Fibroblast of lung (primary cell): ENCODE measurements around the gene ADCK1. TPM values are rescaled to one million over a fixed set of nuclear protein-coding genes. Genes with fewer than 3 reads are reported as not detected.

ENCODE experiments used
- DNase-seq, 2 donors: peaks; one replicate each; pipeline versions ENCODE4 v3.0.0 to v3.0.0-alpha.2; 2010; ENCODE audit warnings: low read depth in 2 of 2
- H2AFZ ChIP-seq: 2 replicates; pipeline ENCODE4 v1.5.1; 2012; ENCODE audit warnings: low read length, control low read depth, inconsistent platforms
- H3K27ac ChIP-seq: 2 replicates; pipeline ENCODE4 v1.5.1; 2011; ENCODE audit warnings: low read length, control low read depth; ENCODE audit not compliant: insufficient read depth
- H3K27me3 ChIP-seq: 2 replicates; pipeline ENCODE4 v1.5.1; 2011; ENCODE audit warnings: mild to moderate bottlenecking, low read length; ENCODE audit not compliant: control insufficient read depth, insufficient read depth
- H3K36me3 ChIP-seq: 2 replicates; pipeline ENCODE4 v1.5.1; 2011; ENCODE audit warnings: low read length; ENCODE audit not compliant: control insufficient read depth, insufficient read depth
- H3K4me1 ChIP-seq: 2 replicates; pipeline ENCODE4 v1.5.1; 2011; ENCODE audit warnings: low read length; ENCODE audit not compliant: control insufficient read depth, insufficient read depth; ENCODE audit errors: extremely low read depth
- H3K4me2 ChIP-seq: 2 replicates; pipeline ENCODE4 v1.5.1; 2011; ENCODE audit warnings: low read length, control low read depth; ENCODE audit not compliant: insufficient read depth; ENCODE audit errors: extremely low read depth
- H3K4me3 ChIP-seq, 4 experiments: fragments of 200-600 bp in 1 of 4; sonication (generic) in 1 of 4; replicated peaks in 1 of 4; 2 replicates each; pipeline ENCODE4 v1.5.1; 2011 to 2016; ENCODE audit warnings: low read length in 4 of 4, low read depth in 3 of 4, mild to moderate bottlenecking in 3 of 4, control low read depth in 2 of 4, inconsistent platforms in 1 of 4, mixed read lengths in 1 of 4; ENCODE audit not compliant: insufficient read depth in 1 of 4; ENCODE audit errors: control extremely low read depth in 1 of 4
- H3K79me2 ChIP-seq: 2 replicates; pipeline ENCODE4 v1.5.1; 2012; ENCODE audit warnings: mild to moderate bottlenecking, low read length, inconsistent platforms; ENCODE audit not compliant: control insufficient read depth, insufficient read depth
- H3K9ac ChIP-seq: 2 replicates; pipeline ENCODE4 v1.5.1; 2011; ENCODE audit warnings: mild to moderate bottlenecking, low read length, control low read depth; ENCODE audit not compliant: insufficient read depth
- H3K9me3 ChIP-seq: 2 replicates; pipeline ENCODE4 v1.5.1; 2012; ENCODE audit warnings: low read depth, low read length; ENCODE audit not compliant: control insufficient read depth, insufficient read depth
- H4K20me1 ChIP-seq: 2 replicates; pipeline ENCODE4 v1.5.1; 2011; ENCODE audit warnings: low read length; ENCODE audit not compliant: control insufficient read depth, insufficient read depth; ENCODE audit errors: extremely low read depth
- EZH2 ChIP-seq: IDR thresholded peaks from 2 replicates; pipeline ENCODE4 v1.5.1; 2012; ENCODE audit warnings: low read length, control low read depth, mild to moderate bottlenecking; ENCODE audit errors: missing control alignments
- polyA plus RNA-seq, 2 donors: library from polyadenylated mRNA; depleted of rRNA in 1 of 2; stranded (reverse) in 1 of 2; unstranded in 1 of 2; fragments of >200 nt; gene quantifications; 2 replicates each; pipeline ENCODE4 v1.2.1, GENCODE V29; 2011 to 2012; ENCODE audit warnings: missing spikeins in 1 of 2
- total RNA-seq: library from RNA; depleted of rRNA; stranded (reverse); fragments of >200 nt; gene quantifications from 2 replicates; pipeline ENCODE4 v1.2.1, GENCODE V29; 2014
- TF ChIP-seq, protein P1 (sequence below), 2 donors: IDR thresholded peaks in 1 of 2; conservative IDR thresholded peaks in 1 of 2; 1 replicate in 1 of 2; 2 replicates in 1 of 2; pipeline ENCODE4 v1.5.1; 2011 to 2012; ENCODE audit warnings: low read length in 2 of 2, control low read depth in 1 of 2, inconsistent platforms in 1 of 2, low read depth in 1 of 2, mild to moderate bottlenecking in 1 of 2

ADCK1 gene
- total and polyA plus RNA-seq, 2 donors (not counting 1 experiment from before 2014, with no cell fraction given) = 4.6 to 4.8 TPM

DNA sequence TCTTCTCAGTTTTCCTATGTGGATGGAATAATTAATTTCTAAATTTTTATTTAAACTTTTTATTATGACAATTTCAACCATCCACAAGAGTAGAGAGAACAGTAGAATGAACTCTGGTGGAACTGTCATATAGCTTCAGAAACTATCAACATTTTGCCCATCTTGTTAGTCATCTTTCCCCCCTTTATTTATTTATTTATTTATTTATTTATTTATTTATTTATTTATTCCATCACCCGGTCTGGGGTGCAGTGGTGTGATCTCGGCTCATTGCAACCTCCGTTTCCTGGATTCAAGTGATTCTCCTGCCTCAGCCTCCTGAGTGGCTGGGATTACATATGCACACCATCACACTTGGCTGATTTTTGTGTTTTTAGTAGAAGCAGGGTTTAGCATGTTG, 23.5 kb downstream of the ADCK1 start:
- Histone ChIP-seq H3K27ac (no peak overlapping the region), H3K4me2 (no peak overlapping the region), H2AFZ (no peak overlapping the region), H3K79me2 (no peaks in the 10 kb centered on the region), H3K4me1 (no peaks in the 10 kb centered on the region), H3K9ac (no peak overlapping the region), H3K9me3 (no peaks in the 10 kb centered on the region), H3K36me3 (peaks cover 1% of the 10 kb centered on the region), H3K27me3 (no peaks in the 10 kb centered on the region), H4K20me1 (no peaks in the 10 kb centered on the region), H3K4me3 (no peak overlapping the region)
- TF ChIP-seq, protein P1, sequence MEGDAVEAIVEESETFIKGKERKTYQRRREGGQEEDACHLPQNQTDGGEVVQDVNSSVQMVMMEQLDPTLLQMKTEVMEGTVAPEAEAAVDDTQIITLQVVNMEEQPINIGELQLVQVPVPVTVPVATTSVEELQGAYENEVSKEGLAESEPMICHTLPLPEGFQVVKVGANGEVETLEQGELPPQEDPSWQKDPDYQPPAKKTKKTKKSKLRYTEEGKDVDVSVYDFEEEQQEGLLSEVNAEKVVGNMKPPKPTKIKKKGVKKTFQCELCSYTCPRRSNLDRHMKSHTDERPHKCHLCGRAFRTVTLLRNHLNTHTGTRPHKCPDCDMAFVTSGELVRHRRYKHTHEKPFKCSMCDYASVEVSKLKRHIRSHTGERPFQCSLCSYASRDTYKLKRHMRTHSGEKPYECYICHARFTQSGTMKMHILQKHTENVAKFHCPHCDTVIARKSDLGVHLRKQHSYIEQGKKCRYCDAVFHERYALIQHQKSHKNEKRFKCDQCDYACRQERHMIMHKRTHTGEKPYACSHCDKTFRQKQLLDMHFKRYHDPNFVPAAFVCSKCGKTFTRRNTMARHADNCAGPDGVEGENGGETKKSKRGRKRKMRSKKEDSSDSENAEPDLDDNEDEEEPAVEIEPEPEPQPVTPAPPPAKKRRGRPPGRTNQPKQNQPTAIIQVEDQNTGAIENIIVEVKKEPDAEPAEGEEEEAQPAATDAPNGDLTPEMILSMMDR (conservative IDR thresholded peaks at IDR 0.05 in 1 of 2, IDR thresholded peaks at IDR 0.05 in 1 of 2; ENCODE audit: low read depth in 1 of 2, low read length in 2 of 2) = no peak
- TF ChIP-seq EZH2 = no peak
- DNase-seq = no peak

DNA sequence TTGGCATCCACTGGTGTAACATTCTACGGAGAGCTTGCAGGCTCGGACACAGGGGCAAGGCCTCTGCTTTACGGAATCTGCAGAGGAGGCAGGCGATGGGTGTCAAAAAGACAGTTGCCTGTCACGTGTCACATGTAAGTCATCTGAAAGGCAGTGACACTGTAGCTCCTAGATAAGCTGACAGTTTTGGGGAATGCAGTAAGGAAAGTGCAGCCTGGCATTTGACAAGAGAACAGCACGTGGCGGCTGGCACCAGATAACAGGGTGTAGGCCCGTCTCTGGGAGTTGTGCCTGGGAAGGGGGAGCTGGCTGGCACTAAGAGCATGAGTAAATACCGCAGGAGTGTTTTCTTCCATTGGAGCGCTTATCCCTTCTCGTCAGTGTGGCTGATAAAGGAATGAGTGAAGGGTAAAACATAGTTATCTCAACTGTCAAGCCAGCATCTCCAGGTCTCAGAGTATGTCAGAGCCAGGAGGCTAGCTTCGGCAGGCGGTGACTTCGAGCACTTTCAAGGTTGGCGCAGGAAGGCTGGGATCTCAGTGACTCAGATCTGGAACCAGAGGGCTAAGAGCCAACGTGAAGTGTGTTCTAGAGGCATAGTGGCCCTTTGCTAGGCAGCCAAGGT, 26.1 kb downstream of the ADCK1 start:
- H3K36me3 ChIP-seq = peaks cover 1% of the 10 kb centered on the region
- no peak overlapping the region for H3K4me2 ChIP-seq
- H4K20me1 ChIP-seq = no peaks in the 10 kb centered on the region
- no peak for DNase-seq
- no peaks in the 10 kb centered on the region for H3K79me2 ChIP-seq
- no peak overlapping the region for H3K27ac ChIP-seq
- H3K9ac ChIP-seq = no peak overlapping the region
- no peak for TF ChIP-seq EZH2
- TF ChIP-seq, protein P1 (conservative IDR thresholded peaks at IDR 0.05 in 1 of 2, IDR thresholded peaks at IDR 0.05 in 1 of 2; ENCODE audit: low read depth in 1 of 2, low read length in 2 of 2) = no peak
- no peaks in the 10 kb centered on the region for H3K4me1 ChIP-seq
- H3K4me3 ChIP-seq = no peak overlapping the region
- no peak overlapping the region for H2AFZ ChIP-seq
- no peaks in the 10 kb centered on the region for H3K9me3 ChIP-seq
- H3K27me3 ChIP-seq = no peaks in the 10 kb centered on the region

DNA sequence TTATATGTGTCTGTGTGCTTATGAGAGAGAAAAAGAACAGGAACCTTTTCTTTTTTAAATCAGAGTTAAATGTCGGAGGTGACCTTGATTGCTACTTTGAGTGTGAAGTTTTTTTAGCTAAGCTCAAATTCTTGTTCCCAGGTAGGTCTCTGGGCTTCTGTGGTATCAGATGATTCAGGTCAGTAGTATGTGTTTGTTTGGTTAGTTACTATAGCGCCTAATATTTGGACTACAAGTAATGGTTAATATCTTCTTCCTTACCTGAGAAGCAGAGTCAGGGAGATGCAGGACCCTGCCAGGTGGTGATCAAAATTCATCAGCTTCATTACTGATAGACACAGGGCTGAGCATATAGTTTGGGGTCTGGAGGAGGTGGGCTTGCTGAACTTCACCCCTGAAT, 30.8 kb downstream of the ADCK1 start:
- Histone ChIP-seq H3K79me2 (no peaks in the 10 kb centered on the region), H4K20me1 (no peaks in the 10 kb centered on the region), H3K9ac (no peak overlapping the region), H3K27me3 (no peaks in the 10 kb centered on the region), H3K27ac (no peak overlapping the region), H3K9me3 (no peaks in the 10 kb centered on the region), H3K4me1 (no peaks in the 10 kb centered on the region), H2AFZ (no peak overlapping the region), H3K36me3 (no peaks in the 10 kb centered on the region), H3K4me2 (no peak overlapping the region), H3K4me3 (no peak overlapping the region)
- DNase-seq = no peak
- TF ChIP-seq, protein P1 (conservative IDR thresholded peaks at IDR 0.05 in 1 of 2, IDR thresholded peaks at IDR 0.05 in 1 of 2; ENCODE audit: low read depth in 1 of 2, low read length in 2 of 2) = no peak
- no peak for TF ChIP-seq EZH2
